Stimulated activated CD8-positive, alpha-beta memory T cell treated with anti-CD3 and anti-CD28 coated beads, Interleukin-15, amount 100 ng/mL, for 24 hours (primary cell): Measurements from ENCODE around the gene ADAMTSL5.
A peak's percentile ranks its signal among the peaks of the same experiment; 100 is the strongest.
"Not testable (repeated sequence)": the region's sequence is repeated elsewhere in the genome, so short reads cannot be mapped to it uniquely, and the experiment has no call there.

Experiments used
- DNase-seq: peaks from one replicate; pipeline ENCODE4 v3.0.0-alpha.2; 2020; ENCODE audit warnings: low read depth

Gene ADAMTSL5

DNA sequence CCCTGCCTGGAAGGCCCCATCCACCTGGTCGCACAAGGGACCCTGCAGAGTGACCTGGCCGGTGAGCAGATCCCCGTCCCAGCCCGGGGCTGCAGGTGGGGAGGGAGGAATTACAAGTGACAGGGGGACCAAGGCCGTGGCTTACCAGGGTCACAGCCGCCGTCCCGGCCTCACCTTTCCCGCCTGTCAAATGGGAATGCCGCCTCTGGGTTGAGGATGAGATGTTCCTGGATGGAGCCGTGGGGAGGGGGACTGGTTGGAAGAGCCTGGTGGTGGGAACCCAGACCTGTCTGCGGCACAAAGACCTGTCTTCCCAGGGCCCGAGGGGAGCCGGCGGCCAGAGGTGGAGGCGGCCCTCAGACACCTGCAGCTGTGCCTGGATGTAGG lies 16.6 kb upstream of the ADAMTSL5 start:
- no peak for DNase-seq

DNA sequence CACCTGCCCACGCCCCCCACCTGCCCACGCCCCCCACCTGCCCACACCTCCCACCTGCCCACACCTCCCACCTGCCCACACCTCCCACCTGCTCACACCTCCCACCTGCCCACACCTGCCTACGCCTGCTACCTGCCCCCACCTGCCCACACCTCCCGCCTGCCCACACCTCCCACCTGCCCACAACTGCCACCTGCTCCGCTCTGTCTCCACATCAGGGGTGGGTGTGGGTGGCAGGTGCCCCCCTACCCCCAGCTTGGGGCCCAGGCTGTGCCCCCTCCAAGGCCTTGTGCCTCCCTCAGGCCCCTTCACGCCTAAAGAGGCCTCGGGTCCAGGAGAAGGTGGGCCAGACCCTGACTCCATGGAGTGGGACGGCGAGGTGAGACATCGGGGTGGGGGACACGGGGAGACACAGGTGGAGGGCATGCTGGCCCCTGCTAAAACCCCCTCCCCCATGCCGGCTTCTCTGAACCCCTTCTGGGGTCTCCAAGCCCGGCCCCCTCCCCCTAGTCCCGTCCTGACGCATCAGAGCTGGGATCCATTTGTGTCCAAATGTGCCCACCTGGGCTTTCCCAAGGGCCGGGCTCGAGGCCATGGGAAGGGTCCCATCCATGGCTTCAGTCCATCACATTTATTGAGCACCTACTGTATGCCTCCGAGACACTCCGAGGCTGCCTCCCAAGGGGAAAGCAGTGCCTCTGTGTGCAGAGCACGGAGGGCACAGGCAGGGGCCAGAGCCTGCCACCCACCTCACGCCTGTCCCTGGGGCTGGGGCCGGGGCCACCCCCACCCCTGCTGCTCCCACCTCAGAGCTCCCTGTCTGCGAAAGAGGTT lies 16.0 kb upstream of the ADAMTSL5 start:
- DNase-seq = no peak

DNA sequence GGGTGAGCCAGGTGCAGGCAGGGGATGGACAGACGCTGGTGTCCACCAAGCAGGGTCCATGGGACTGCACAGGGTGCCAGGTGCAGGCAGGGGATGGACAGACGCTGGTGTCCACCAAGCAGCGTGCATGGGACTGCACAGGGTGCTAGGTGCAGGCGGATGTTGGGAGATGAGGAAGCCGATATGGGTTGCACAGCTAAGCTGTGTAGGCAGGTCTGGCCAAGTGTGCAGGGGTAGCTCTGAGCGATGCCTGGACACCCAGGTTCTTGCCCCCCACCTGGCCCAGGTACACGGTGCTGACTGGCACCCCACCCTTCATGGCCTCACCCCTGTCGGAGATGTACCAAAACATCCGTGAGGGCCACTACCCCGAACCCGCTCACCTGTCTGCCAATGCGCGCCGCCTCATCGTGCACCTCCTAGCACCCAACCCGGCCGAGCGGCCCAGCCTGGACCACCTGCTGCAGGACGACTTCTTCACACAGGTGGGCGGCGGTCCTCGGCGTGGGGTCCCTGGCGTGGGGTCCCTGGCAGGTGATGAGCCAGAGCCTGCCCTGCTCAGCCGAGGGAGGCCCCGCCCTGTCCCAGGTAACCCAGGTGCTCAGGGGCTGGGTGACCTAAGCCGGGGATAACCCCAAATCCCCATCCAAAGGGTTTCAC lies 15.0 kb upstream of the ADAMTSL5 start:
- no peak for DNase-seq

DNA sequence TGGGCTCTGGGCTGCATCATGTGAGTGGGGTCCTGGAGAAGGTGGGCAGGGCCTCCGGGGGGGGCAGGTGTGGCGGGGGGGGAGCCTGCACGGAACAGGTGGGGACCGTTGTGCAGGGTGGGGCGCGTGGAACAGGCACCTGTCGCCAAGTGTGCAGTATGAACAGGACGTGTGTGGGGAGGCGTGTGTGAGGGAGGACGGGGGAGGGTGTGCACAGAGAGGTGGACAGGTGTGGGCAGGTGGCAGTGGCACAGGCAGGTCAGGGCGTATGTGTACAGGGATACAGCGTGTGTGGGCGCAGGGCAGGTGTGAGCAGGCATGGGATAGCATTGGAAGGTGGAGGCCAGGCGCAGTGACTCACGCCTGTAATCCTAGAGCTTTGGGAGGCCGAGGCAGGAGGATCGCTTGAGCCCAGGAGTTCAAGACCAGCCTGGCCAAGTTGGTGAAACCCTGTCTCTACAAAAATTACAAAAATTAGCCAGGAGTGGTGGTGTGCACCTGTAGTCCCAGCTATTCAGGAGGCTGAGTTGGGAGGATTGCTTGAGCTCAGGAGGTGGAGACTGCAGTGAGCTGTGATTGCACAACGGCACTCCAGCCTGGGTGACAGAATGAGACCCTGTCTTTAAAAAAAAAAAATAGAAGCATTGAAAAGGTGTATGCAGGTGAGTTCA lies 14.3 kb upstream of the ADAMTSL5 start:
- DNase-seq = no peak

DNA sequence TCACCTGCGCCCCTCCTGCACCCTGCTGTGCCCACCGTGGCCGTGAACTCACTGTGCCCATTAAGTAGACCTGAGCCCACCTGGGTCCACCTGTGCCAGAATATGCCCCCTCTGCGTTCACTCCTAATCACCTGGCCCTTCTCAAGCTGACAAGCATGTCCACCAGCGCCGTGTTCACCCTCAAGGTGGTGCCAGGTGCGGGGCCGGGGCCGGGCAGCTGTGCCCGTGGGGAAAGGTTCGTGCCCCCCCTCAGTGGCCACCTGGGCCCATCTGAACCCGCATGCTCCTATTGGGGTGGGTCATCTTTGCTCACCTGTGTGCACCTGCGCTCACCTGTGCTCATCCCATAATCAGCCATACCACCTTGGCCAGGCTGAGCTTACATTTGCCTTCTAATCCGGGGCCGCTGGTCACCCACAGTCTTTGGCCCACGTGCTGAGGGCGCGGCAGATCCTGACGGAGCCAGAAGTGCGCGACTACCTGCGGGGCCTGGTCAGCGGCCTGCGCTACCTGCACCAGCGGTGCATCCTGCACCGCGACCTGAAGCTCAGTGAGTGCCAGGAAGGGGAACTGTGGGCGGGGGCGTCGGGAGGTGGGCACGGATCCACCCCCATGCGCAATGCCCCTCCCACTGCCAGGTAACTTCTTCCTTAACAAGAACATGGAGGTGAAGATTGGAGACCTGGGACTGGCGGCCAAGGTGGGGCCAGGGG lies 13.4 kb upstream of the ADAMTSL5 start:
- DNase-seq = no peak

DNA sequence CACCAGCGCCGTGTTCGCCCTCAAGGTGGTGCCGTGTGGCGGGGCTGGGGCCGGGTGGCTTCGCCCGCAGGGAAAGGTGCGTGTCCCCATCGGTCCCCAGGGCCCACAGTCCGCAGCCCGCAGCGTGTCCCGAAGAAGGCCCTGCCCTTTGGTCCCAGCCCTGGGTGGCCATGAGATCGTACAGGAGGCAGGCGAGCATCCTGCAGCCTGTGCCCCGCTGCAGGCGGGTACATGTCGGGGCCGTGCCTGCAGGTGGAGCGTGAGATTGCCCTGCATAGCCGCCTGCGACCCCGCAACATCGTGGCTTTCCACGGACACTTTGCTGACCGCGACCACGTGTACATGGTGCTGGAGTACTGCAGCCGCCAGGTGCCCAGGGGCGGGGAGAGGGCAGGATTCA lies 12.5 kb upstream of the ADAMTSL5 start:
- no peak for DNase-seq

DNA sequence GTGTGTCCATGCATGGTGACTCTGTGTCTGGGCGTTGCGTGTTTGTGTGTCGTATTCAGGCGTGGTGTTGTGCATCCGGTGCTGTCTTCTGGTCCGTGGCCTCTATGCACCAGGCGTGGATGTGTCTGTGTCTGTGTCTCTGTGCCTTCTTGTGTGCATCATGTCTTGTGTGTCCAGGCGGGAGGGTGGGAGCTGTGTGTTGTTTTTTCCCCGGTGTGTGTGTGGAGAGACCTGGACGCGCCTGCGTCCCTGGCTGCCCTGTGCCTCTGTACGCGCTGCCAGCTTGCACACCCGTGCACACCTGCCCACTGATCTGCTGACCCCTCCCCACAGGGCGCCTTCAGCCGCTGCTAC lies 12.1 kb upstream of the ADAMTSL5 start:
- DNase-seq = no peak

DNA sequence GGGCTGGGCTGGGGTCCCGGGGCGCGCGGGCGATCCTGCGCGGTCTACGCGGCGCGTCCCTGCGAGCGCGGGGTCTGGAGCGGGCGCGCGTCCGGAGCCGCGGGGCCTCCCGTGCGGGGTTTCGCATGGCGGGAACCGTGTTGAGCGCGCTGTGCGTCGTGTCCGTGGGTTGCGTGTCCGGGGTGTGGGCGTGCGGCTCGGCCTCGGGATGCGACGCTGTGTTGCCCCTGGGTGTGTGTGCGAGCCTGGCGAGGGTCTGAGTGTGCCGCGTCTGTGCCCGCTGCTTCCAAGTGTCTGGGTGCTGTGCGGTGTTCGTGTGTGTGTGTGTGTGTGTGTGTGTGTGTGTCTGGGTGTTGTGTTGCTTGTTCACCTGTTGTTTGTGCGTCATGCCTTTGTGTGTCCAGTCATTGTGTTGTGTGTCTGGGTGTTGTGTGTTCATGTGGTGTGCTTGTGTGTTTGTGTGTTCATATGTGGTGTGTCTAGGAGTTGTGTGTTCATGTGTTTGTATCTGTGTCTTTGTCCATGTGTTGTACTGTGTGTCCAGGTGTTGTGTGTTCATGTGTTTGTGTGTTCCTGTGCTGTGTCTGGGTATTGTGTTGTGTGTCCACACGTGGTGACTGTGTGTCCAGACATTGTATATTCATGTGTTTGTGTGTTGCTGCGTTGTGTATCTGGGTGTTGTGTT lies 11.6 kb upstream of the ADAMTSL5 start:
- DNase-seq = no peak

DNA sequence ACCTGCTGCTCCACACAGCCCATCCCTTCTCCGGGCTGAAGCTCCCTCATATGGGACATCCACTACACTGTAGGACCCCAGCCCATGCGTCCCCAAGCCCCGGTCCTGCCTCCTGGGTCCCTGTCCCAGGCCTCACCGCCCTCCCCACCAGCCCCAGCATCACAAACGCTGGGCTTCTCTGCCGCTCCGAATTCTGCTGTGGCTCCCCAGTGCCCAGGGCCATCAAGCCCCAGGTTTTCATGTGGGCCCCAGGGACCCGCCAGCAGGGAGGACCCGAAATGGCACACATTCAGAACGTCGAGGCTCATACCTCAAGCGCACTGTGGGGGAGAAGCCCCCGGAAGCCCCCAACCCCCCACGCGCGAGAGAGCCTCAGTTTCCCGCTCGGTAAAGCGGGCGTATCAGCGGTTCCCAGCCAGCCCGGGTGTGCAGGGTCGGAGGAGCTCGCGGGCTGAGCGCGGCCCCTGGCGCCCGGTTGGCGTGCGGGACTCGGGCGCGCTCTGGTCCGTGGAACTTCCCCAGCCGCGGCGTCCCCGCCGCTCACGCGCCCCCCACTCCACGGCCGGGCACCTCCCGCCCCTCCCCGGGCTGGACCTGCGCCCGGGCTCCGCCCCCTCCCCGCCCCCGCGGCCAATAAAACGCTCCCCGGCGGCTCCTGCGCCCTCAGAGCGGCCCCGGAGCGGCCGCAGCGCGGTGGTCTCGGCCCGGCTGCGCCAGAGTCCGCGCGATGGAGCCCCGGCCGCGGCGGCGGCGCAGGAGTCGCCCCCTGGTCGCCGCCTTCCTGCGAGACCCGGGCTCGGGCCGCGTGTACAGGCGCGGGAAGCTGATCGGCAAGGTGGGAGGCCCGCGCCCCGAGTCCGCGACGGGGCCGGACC lies 10.8 kb upstream of the ADAMTSL5 start, which contains the start of gene PLK5:
TSS of gene PLK5 (plus strand) at position 666 of the 875 bp plus-strand sequence. CDS start 2,920 bp downstream, outside the sequence.
- no peak for DNase-seq

DNA sequence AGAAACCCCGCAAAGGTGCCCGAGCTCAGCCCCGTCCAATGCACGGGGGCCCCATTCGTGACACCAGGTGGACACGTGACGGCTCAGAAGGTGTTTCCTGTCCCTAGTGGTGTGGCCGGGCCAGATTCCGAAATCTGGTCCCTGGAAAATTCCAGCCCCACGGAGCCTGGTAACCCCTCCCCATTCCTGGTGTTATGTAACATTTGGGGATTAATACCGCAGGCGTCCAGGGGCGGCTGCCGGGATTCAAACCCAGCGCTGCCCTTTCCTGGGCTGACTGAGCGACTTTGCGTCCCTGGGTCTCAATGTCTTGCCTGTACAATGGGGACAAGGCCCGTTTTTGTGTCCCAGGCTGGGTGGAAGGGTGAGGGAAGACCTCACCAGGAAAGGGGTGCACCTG lies 10.0 kb upstream of the ADAMTSL5 start:
- no peak for DNase-seq

DNA sequence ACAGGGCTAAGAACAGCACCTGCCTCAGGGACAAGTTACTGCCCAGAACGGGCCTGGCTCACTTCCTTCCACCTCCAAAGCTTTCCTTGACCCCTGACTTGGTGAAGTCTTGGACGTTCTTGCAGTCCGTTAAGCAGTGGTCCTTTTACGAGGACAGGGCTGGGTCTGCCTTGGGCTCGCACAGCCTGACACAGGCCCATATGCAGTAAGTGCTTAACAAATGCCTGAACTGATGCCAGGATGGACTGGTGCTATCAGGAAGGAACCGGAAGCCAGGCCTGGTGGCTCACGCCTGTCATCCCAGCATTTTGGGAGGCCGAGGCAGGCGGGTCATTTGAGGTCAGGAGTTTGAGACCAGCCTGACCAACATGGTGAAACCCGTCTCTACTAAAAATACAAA lies 9.2 kb upstream of the ADAMTSL5 start:
- no peak for DNase-seq

DNA sequence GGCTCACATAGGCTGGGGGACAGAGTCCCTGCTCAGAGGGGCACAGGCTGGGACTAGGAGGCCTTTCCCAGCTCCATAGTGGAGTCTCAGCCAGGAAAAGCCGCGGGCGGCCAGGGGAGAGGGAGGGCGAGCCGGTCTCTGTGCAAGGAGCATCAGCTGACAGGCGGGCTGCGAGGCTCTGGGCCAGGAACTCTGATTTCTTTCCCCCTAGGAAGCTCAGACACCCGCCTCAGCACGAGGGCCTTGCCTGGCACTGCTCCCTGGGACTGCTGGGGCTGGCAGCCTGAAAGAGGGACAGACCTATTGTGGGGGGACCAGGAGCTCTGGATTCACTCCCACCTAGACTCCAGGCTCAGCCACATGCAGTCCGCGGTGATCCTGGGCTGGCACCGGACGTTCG lies 8.8 kb upstream of the ADAMTSL5 start:
- DNase-seq = no peak

DNA sequence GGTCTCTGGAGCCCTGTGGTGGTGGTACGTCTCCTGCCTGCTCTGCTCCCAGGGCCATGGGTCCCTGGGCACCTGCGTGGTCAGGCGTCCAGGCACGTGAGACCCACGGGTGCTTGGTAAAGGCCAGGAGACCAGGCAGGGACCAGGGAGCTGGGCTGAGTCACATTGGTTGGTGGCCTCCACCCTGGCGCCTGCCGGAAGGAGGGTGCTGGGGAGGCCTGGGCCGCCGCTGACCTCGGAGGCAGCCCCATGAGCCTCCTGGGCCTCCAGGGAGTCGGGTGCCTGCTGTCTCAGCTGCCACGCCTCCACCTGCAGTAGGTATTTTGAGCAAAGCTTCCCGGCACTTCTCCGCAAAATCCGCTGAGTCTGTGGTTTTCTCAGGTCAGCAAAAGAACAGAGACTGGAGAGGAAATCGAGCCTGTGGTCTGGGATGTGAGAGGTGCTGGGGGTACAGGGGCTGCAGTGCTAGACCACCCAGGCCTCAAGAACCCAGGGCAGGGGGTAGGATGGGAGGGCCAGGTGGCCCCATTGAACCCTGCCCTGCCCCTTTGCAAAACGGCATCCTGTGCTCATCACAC lies 7.5 kb upstream of the ADAMTSL5 start:
- no peak for DNase-seq

DNA sequence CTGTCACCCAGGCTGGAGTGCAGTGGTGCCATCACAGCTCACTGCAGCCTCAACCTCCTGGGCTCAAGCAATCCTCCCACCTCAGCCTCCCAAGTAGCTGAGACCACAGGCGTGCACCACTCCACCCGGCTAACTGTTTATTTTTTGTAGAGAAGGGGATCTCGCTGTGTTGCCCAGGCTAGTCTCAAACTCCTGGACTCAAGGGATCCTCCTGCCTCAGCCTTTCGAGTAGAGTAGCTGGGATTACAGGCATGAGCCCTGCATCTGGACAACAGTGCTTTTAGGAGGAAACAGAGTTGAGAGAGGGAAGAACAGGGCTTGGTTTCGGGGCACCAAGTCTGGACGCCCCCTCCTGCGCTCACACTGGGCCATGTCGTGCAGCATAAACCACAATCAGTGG lies 7.0 kb upstream of the ADAMTSL5 start:
- DNase-seq = not testable (repeated sequence)

DNA sequence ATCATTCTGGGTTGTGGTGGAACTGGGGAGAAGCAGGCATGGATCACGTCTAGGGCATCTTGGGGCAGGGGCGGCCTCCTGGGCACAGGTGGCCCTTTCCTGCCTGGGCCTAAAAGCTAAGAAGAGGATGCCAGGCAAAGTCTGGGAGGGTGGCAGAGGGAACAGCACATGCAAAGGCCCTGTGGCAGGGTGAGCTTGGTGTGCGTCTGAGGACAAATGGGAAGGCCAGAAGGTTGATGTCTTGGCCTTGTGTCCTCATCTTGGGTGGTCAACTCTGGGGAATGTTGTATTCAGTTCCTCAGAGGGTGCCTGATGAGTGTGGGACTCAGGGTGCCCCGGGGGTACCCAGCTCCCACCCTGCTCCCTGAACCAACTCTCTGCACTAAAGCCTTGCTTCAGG lies 5.7 kb upstream of the ADAMTSL5 start:
- no peak for DNase-seq

DNA sequence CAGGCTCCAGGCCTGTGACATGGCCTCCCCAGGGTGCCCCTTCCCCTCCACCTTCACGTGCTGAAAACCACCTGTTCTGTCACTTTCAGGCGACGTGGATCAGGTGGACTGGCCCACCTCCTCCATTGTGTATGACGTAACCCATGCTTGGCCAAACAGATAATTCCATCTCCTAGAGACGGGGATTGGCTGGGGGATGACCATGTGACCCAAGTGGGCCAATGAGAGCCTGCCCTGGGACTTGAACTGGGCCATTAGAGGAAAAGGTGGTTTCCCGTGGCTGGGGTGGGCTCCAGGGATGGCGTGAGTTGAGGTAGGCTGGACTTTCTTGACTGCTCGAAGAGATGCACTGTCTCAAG lies 3.6 kb upstream of the ADAMTSL5 start:
- DNase-seq = no peak

DNA sequence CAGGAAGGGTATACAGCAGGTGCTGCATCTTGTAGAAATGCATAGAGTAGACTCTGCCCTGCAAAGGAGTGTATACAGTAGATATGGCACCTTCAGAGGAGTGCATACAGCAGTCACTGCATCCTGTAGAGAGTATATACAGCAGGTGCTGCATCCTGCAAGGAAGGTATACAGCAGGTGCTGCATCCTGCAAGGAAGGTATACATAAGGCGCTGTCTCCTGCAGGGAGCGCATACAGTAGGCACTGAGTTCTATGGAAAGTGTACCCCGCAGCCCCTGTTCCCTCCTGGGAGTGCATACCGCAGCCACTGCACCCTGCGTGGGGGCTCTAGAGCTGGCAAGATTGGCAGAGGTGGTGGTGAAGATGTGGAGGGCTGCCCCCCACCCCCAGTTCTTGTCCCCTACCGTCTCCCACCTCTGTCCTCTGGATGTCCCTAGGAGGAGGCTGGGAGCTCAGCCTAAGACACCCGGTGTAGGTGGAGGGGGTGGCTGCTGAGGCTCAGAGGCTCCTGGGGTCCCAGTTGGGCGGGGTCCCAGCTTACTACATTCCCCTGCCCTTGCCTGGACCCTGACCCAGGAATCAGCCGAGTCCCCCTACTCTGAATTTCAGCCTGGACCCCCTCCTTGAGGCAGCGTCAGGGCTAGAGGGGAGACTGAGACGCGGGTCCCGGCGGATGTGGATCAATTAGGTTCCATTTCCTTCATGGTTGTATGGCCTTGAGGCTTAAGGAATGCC lies 2.3 kb upstream of the ADAMTSL5 start:
- no peak for DNase-seq

DNA sequence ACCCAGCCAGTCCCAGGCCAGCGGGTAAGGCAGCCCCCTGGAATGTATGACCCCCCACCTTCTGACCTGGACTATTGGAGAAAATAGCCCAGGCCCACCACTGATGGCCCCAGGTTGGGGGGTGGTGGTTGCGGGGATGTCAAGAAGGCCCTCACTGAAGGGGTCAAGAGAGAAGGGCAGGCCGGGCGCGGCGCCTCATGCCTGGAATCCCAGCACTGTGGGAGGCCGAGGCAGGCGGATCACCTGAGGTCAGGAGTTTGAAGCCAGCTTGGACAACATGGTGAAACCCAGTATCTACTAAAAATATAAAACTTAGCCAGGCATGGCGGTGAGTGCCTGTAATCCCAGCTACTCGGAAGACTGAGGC lies 1.5 kb upstream of the ADAMTSL5 start:
- DNase-seq = no peak

DNA sequence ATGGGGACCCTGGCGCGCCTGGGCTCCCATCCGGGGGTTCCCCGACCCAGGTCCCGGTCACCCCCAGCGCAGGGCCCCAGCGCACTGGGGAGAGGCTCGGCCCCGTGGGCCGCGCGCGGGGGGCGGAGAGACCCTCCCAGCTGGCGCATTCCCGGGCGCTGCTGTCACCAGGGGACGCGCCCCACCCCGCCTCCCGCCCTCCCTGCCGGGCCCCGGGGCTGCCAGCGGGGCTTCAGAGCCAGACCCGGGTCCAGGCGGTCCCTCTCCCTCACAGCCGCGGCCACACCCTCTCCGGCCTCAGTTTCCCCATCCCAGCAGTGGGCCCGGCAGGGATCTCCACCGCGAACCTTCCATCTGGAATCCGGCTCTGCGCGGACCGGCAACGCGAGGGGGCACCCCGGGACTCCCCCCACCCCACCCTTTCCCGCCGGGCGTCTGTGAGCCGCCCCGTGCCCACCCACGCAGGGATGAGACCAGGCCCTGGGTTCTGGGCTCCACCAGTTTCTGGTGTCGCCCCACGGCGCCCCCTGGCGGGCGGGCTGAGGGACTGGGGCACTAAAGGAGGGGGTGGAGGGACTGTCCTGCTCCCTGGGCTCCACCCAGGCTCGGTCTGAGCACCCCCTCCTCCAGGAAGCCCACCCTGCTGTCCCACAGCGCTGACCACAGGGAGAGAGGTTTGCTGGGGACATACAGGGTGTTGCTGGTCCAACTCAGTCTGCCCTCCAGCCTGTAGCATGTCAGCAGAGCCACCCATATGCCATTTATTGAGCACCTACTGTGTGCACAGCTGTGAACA lies 878 bp upstream of the ADAMTSL5 start:
- DNase-seq = peak; percentile 53
